ENCODE data around the gene RIC3. TPM values are rescaled to one million over a fixed set of nuclear protein-coding genes. Genes with fewer than 3 reads are reported as not detected.
"Not testable (repeated sequence)": the region's sequence is repeated elsewhere in the genome, so short reads cannot be mapped to it uniquely, and the experiment has no call there.

Gene RIC3
- total RNA-seq, 2 experiments from 2014 or later = 7.8 to 9.4 TPM

DNA sequence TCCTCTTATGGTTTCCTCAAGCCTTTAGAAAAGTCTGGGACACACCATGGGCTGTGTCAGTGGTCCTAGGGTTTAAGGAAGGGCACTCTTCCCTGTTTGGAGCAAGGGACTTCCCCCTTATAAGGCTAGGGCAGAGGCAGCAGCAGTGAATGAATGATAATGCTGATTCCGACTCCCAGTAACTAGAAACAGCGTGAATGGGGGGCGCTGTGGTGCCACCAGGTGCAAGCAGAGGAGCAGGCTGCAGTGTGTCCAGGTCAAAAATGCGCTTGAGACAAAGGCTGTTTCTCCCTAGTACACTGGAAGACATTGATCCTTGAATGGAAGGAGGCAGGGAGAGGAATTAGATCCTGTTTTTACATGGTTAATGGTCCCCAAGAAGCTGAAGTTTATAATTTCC is 11.6 kb upstream of the RIC3 start:
- Mint-ChIP-seq H3K4me1 (ENCODE audit: low read depth) (no peaks in the 10 kb centered on the region), H3K27ac (no peak overlapping the region), H3K27me3 (ENCODE audit: low read depth) (peaks cover 20% of the 10 kb centered on the region), H3K36me3 (ENCODE audit: low read depth) (no peaks in the 10 kb centered on the region), H3K9me3 (ENCODE audit: insufficient read depth) (no peaks in the 10 kb centered on the region), H3K4me3 (no peak overlapping the region)
- ChIA-PET POLR2A (no interaction called here), CTCF (no interaction called here)
- no peak for ATAC-seq
- no peak for DNase-seq

DNA sequence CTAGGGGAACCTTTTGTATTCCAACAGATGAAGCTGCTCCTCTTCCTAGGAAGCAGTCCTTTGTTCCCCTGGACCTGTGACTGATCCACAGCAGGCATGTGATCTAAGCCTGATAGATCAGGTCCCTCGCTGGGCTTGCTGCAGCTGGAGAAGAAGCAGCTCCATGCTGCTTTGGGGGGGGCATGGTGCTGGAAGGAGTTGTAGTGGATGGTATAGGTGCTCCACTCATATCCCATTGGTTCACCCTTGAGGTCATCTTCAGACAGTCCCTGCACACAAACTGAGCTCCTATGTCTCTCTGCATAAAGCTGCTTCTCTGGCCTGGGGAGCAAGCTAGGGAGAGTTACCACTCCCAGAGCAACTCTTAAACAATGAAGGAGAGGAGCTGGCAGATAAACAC is 9.5 kb upstream of the RIC3 start:
- Mint-ChIP-seq H3K27me3 (ENCODE audit: low read depth) (peaks cover 25% of the 10 kb centered on the region), H3K4me3 (no peak overlapping the region), H3K27ac (no peak overlapping the region), H3K4me1 (ENCODE audit: low read depth) (no peaks in the 10 kb centered on the region), H3K36me3 (ENCODE audit: low read depth) (no peaks in the 10 kb centered on the region), H3K9me3 (ENCODE audit: insufficient read depth) (no peaks in the 10 kb centered on the region)
- ATAC-seq (no peak), DNase-seq (no peak)
- ChIA-PET CTCF (no interaction called here), POLR2A (no interaction called here)

- Mint-ChIP-seq H3K4me1 (ENCODE audit: low read depth) (no peaks in the 10 kb centered on the region), H3K4me3 (no peak overlapping the region), H3K27me3 (ENCODE audit: low read depth) (peaks cover 17% of the 10 kb centered on the region), H3K36me3 (ENCODE audit: low read depth) (no peaks in the 10 kb centered on the region), H3K9me3 (ENCODE audit: insufficient read depth) (no peaks in the 10 kb centered on the region), H3K27ac (no peak overlapping the region)
- no peak for ATAC-seq
- POLR2A ChIA-PET = no interaction called here
- DNase-seq = no peak
- CTCF ChIA-PET = no interaction called here
These were observed 8.3 kb upstream of the RIC3 start for GRCh38 chr11:8177136-8177535.

GRCh38 chr11:8167796-8168195 is 1.0 kb downstream of the RIC3 start:
- POLR2A ChIA-PET = no interaction called here
- no peaks in the 10 kb centered on the region for H3K9me3 Mint-ChIP-seq (ENCODE audit: insufficient read depth)
- DNase-seq = no peak
- peaks cover 3% of the 10 kb centered on the region for H3K36me3 Mint-ChIP-seq (ENCODE audit: low read depth)
- no peak for ATAC-seq
- CTCF ChIA-PET = no interaction called here
- peaks cover 19% of the 10 kb centered on the region for H3K4me1 Mint-ChIP-seq (ENCODE audit: low read depth)
- no peak overlapping the region for H3K27ac Mint-ChIP-seq
- peak overlapping the region; percentile 82 for H3K4me3 Mint-ChIP-seq
- peaks cover 27% of the 10 kb centered on the region for H3K27me3 Mint-ChIP-seq (ENCODE audit: low read depth)

DNA sequence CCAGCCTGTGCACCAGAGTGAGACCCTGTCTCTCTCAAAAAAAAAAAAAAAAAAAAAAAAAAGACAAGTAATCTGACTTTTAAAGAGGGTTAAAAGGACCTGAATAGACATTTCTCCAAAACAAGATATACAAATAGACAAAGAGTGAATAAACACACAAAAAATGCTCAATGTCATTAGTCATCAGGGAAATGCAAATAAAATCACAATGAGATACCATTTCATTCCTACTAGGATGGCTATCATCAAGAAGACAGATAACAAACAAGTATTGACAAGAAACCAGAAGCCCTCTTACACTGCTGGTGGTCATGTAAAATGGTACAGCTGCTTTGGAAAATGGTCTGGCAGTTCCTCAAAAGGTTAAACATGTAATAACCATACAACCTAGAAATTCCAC is 4.1 kb downstream of the RIC3 start:
- Mint-ChIP-seq H3K36me3 (ENCODE audit: low read depth) (peaks cover 3% of the 10 kb centered on the region), H3K9me3 (ENCODE audit: insufficient read depth) (no peaks in the 10 kb centered on the region), H3K4me3 (no peak overlapping the region), H3K4me1 (ENCODE audit: low read depth) (peaks cover 19% of the 10 kb centered on the region), H3K27ac (no peak overlapping the region), H3K27me3 (ENCODE audit: low read depth) (peaks cover 23% of the 10 kb centered on the region)
- CTCF ChIA-PET = no interaction called here
- POLR2A ChIA-PET = no interaction called here
- no peak for DNase-seq
- ATAC-seq = no peak

- DNase-seq; H3K9me3 Mint-ChIP-seq (ENCODE audit: insufficient read depth); CTCF ChIA-PET; H3K27ac Mint-ChIP-seq; H3K4me3 Mint-ChIP-seq; H3K27me3 Mint-ChIP-seq (ENCODE audit: low read depth); ATAC-seq; POLR2A ChIA-PET; H3K36me3 Mint-ChIP-seq (ENCODE audit: low read depth); H3K4me1 Mint-ChIP-seq (ENCODE audit: low read depth): not testable (repeated sequence)
These were observed 7.1 kb downstream of the RIC3 start for GRCh38 chr11:8161627-8162304.

DNA sequence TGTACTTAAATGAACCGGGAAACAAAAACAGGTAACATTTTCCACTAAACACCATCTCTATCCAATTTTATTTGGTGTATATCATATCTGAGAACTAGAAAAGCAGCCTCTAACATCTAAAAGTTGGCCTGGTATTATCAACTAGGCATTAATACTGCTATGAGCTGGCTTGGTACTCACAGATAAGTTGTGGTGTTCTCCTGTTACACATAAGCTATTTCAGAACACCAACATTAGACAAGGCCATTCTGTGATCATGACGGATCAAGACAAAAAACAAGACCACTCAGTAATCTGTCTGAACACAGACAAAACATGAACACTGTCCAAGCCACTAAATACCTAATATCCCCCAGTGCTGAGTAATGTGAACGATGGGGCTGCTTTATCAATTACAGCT is 11.9 kb downstream of the RIC3 start:
- DNase-seq (no peak), ATAC-seq (no peak)
- ChIA-PET CTCF (no interaction called here), POLR2A (no interaction called here)
- no peaks in the 10 kb centered on the region for H3K27me3 Mint-ChIP-seq (ENCODE audit: low read depth)
- H3K36me3 Mint-ChIP-seq (ENCODE audit: low read depth) = no peaks in the 10 kb centered on the region
- H3K9me3 Mint-ChIP-seq (ENCODE audit: insufficient read depth) = no peaks in the 10 kb centered on the region
- H3K4me3 Mint-ChIP-seq = no peak overlapping the region
- peaks cover 5% of the 10 kb centered on the region for H3K4me1 Mint-ChIP-seq (ENCODE audit: low read depth)
- H3K27ac Mint-ChIP-seq = no peak overlapping the region

- no peaks in the 10 kb centered on the region for H3K4me1 Mint-ChIP-seq (ENCODE audit: low read depth)
- H3K27ac Mint-ChIP-seq = no peak overlapping the region
- DNase-seq = no peak
These were observed 19.1 kb downstream of the RIC3 start for GRCh38 chr11:8149726-8150125.

DNA sequence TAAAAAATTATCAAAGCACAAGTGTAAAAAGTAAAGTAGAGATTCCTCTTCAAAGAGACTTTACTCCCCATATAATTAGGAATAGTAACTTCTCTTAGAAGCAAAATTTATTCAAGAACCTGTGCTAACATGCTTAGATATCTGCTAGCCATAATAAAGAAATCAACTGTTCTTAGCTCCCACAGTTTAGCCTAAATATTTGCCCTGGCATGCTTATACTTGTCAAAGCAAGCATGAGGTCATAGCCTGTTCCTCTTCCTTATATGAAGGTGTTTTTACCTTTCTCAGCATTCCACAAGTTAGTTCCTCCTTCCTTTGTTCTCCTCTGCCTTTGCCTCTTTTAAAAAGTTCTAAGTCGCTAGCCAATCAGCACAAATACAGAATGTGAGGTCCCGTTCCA is 30.3 kb downstream of the RIC3 start:
- Mint-ChIP-seq H3K4me3 (no peak overlapping the region), H3K9me3 (ENCODE audit: insufficient read depth) (no peaks in the 10 kb centered on the region), H3K27me3 (ENCODE audit: low read depth) (no peaks in the 10 kb centered on the region), H3K4me1 (ENCODE audit: low read depth) (no peaks in the 10 kb centered on the region), H3K36me3 (ENCODE audit: low read depth) (peaks cover 5% of the 10 kb centered on the region), H3K27ac (no peak overlapping the region)
- no peak for DNase-seq
- no peak for ATAC-seq
- ChIA-PET CTCF (no interaction called here), POLR2A (no interaction called here)

More at GRCh38 chr11:8149726-8150125, 19.1 kb downstream of the RIC3 start:
- Mint-ChIP-seq H3K27me3 (ENCODE audit: low read depth) (no peaks in the 10 kb centered on the region), H3K9me3 (ENCODE audit: insufficient read depth) (no peaks in the 10 kb centered on the region), H3K4me3 (no peak overlapping the region), H3K36me3 (ENCODE audit: low read depth) (no peaks in the 10 kb centered on the region)
- no peak for ATAC-seq
- ChIA-PET CTCF (interaction anchor here (1.2 kb wide), 1 partner anchor 114 kb away, joined by 3 read pairs; the partner anchor contains the start of gene LMO1), POLR2A (no interaction called here)

DNA sequence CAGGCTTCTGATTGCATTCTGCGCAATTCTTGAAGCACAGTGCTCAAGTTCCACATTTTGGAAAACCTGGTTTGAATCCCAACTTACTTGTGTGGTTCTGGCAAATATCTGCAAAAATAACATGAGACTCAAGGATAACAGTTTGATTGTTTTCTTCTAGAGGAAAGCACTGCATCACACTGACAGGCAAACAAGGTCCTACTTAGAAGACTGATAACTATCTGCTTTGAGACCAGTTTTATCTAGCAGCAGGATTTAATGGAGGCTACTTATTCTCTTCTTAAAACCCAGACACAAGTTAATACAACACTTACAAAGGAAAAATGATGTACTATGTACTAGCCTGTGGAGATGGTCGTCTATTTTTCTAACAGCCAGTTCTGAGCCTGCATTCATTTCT is 41.4 kb downstream of the RIC3 start:
- ATAC-seq = no peak
- Mint-ChIP-seq H3K4me1 (ENCODE audit: low read depth) (no peaks in the 10 kb centered on the region), H3K36me3 (ENCODE audit: low read depth) (no peaks in the 10 kb centered on the region), H3K27ac (no peak overlapping the region), H3K27me3 (ENCODE audit: low read depth) (no peaks in the 10 kb centered on the region), H3K9me3 (ENCODE audit: insufficient read depth) (no peaks in the 10 kb centered on the region), H3K4me3 (no peak overlapping the region)
- no peak for DNase-seq
- CTCF ChIA-PET = interaction anchor here (2.4 kb wide), 1 partner anchor 28 kb away, joined by 8 read pairs; no protein-coding TSS in a partner anchor
- POLR2A ChIA-PET = no interaction called here

GRCh38 chr11:8126649-8127289 is 42.1 kb downstream of the RIC3 start:
- H3K9me3 Mint-ChIP-seq (ENCODE audit: insufficient read depth) = no peaks in the 10 kb centered on the region
- no peak overlapping the region for H3K4me3 Mint-ChIP-seq
- no peak overlapping the region for H3K27ac Mint-ChIP-seq
- no peaks in the 10 kb centered on the region for H3K4me1 Mint-ChIP-seq (ENCODE audit: low read depth)
- DNase-seq (no peak), ATAC-seq (no peak)
- H3K36me3 Mint-ChIP-seq (ENCODE audit: low read depth) = no peaks in the 10 kb centered on the region
- CTCF ChIA-PET = interaction anchor here (2.4 kb wide), 1 partner anchor 27 kb away, joined by 8 read pairs; no protein-coding TSS in a partner anchor
- POLR2A ChIA-PET = no interaction called here
- H3K27me3 Mint-ChIP-seq (ENCODE audit: low read depth) = no peaks in the 10 kb centered on the region

GRCh38 chr11:8122173-8122764 is 46.6 kb downstream of the RIC3 start:
- ChIA-PET CTCF (no interaction called here), POLR2A (interaction anchor here (1.0 kb wide), 1 partner anchor 31 kb away, joined by 3 read pairs; no protein-coding TSS in a partner anchor)
- H3K9me3 Mint-ChIP-seq (ENCODE audit: insufficient read depth) = no peaks in the 10 kb centered on the region
- H3K4me3 Mint-ChIP-seq = no peak overlapping the region
- no peak for DNase-seq
- no peaks in the 10 kb centered on the region for H3K4me1 Mint-ChIP-seq (ENCODE audit: low read depth)
- no peaks in the 10 kb centered on the region for H3K27me3 Mint-ChIP-seq (ENCODE audit: low read depth)
- peaks cover 1% of the 10 kb centered on the region for H3K36me3 Mint-ChIP-seq (ENCODE audit: low read depth)
- H3K27ac Mint-ChIP-seq = no peak overlapping the region
- no peak for ATAC-seq

All from activated CD8-positive, alpha-beta T cell treated with anti-CD3 and anti-CD28 coated beads, Interleukin-2, amount 10 ng/mL, durations not matched to agents 7 days and 5 days (primary cell).